Keratinocyte (primary cell): ENCODE measurements around the gene RAB37. TPM values are rescaled to one million over a fixed set of nuclear protein-coding genes. Genes with fewer than 3 reads are reported as not detected.

Experiments
- DNase-seq: peaks from one replicate; pipeline ENCODE4 v3.0.0-alpha.2; 2011; ENCODE audit warnings: low read depth, missing footprints, low spot score
- FAIRE-seq: peaks from 2 replicates; lab custom pipeline; 2011; peaks lifted over from hg19 to GRCh38; lab: Jason Lieb, UNC
- H2AFZ ChIP-seq: 2 replicates; pipeline ENCODE4 v1.6.0; 2012; ENCODE audit warnings: low read length, control low read depth, inconsistent platforms; ENCODE audit not compliant: control insufficient read depth
- H3K27ac ChIP-seq: 2 replicates; pipeline ENCODE4 v1.5.1; 2011; ENCODE audit warnings: low read length; ENCODE audit not compliant: control insufficient read depth, insufficient read depth
- H3K27me3 ChIP-seq: 3 replicates; pipeline ENCODE4 v1.6.0; 2011; ENCODE audit warnings: low read length; ENCODE audit not compliant: control insufficient read depth, insufficient read depth; ENCODE audit errors: extremely low read depth
- H3K36me3 ChIP-seq, 2 experiments: 2 replicates in 1 of 2; 3 replicates in 1 of 2; pipeline ENCODE4 v1.5.1; 2011; ENCODE audit warnings: low read length in 2 of 2, mild to moderate bottlenecking in 1 of 2; ENCODE audit not compliant: control insufficient read depth in 2 of 2, insufficient read depth in 2 of 2; ENCODE audit errors: extremely low read depth in 1 of 2
- H3K4me1 ChIP-seq: 3 replicates; pipeline ENCODE4 v1.5.1; 2011; ENCODE audit warnings: low read length; ENCODE audit not compliant: control insufficient read depth, insufficient read depth; ENCODE audit errors: extremely low read depth
- H3K4me2 ChIP-seq: 3 replicates; pipeline ENCODE4 v1.6.0; 2011; ENCODE audit warnings: low read depth, low read length; ENCODE audit not compliant: control insufficient read depth, insufficient read depth; ENCODE audit errors: extremely low read depth
- H3K4me3 ChIP-seq, 3 experiments: fragments of 200-600 bp in 1 of 3; sonication (generic) in 1 of 3; 2 replicates in 2 of 3; 3 replicates in 1 of 3; pipeline ENCODE4 v1.5.1; 2011 to 2016; ENCODE audit warnings: low read length in 3 of 3, mild to moderate bottlenecking in 3 of 3, control low read depth in 2 of 3, inconsistent platforms in 1 of 3, low read depth in 1 of 3, mixed read lengths in 1 of 3, mixed run types in 1 of 3, moderate library complexity in 1 of 3; ENCODE audit not compliant: control insufficient read depth in 2 of 3, insufficient read depth in 2 of 3; ENCODE audit errors: extremely low read depth in 1 of 3
- H3K79me2 ChIP-seq: 2 replicates; pipeline ENCODE4 v1.6.0; 2012; ENCODE audit warnings: low read length; ENCODE audit not compliant: control insufficient read depth, insufficient read depth
- H3K9ac ChIP-seq: 3 replicates; pipeline ENCODE4 v1.6.0; 2011; ENCODE audit warnings: low read length; ENCODE audit not compliant: control insufficient read depth, insufficient read depth; ENCODE audit errors: extremely low read depth
- H3K9me1 ChIP-seq: 3 replicates; pipeline ENCODE4 v1.6.0; 2011; ENCODE audit warnings: low read length; ENCODE audit not compliant: control insufficient read depth, insufficient read depth; ENCODE audit errors: extremely low read depth
- H3K9me3 ChIP-seq: 2 replicates; pipeline ENCODE4 v1.5.1; 2012; ENCODE audit warnings: low read depth, low read length; ENCODE audit not compliant: control insufficient read depth
- H4K20me1 ChIP-seq: 3 replicates; pipeline ENCODE4 v1.6.0; 2011; ENCODE audit warnings: low read length; ENCODE audit not compliant: control insufficient read depth, insufficient read depth; ENCODE audit errors: extremely low read depth
- CTCF ChIP-seq, 3 experiments: IDR thresholded peaks in 1 of 3; conservative IDR thresholded peaks in 1 of 3; optimal IDR thresholded peaks in 1 of 3; 2 replicates in 2 of 3; 3 replicates in 1 of 3; pipeline versions ENCODE3 to v1.5.1; 2011; ENCODE audit warnings: low read length in 3 of 3, mild to moderate bottlenecking in 3 of 3, moderate library complexity in 2 of 3, control low read depth in 1 of 3, inconsistent platforms in 1 of 3; ENCODE audit not compliant: insufficient read depth in 2 of 3; ENCODE audit errors: extremely low read depth in 1 of 3
- EZH2 ChIP-seq: IDR thresholded peaks from one replicate; pipeline ENCODE4 v1.6.1; 2012; ENCODE audit warnings: inconsistent platforms, mild to moderate bottlenecking, low read length, moderate library complexity
- dilution Hi-C: fragments of 300-500 bp; cut with MboI; formaldehyde crosslinking; loops from one replicate; pipeline ENCODE4 v1.7.0; 2020; ENCODE audit warnings: low sequenced_read_pairs; ENCODE audit not compliant: extremely low pct_ligation_motif_present
- polyA plus RNA-seq, 5 experiments: library from polyadenylated mRNA; depleted of rRNA in 3 of 5; stranded (reverse) in 3 of 5; stranded (forward) in 1 of 5; unstranded in 1 of 5; fragments of >200 nt; gene quantifications; 1 replicate in 1 of 5; 2 replicates in 3 of 5; 3 replicates in 1 of 5; pipeline versions ENCODE4 v1.2.1 to v1.2.3, GENCODE V29; 2011 to 2012; ENCODE audit warnings: missing spikeins in 2 of 5, low read depth in 1 of 5, low replicate concordance in 1 of 5

RAB37 gene
- polyA plus RNA-seq, 1 donor (not counting 4 experiments of a cell fraction or from before 2014, with no cell fraction given) = 0.03 TPM

- DNase-seq = no peak
- no peak overlapping the region for H3K4me3 ChIP-seq
- no peak overlapping the region for H3K9ac ChIP-seq
- no peaks in the 10 kb centered on the region for H3K36me3 ChIP-seq
- dilution Hi-C loops = no loop called here
- H3K9me1 ChIP-seq = no peaks in the 10 kb centered on the region
- H3K4me1 ChIP-seq = no peaks in the 10 kb centered on the region
- peaks cover 6% of the 10 kb centered on the region for H3K27me3 ChIP-seq
- H3K79me2 ChIP-seq = no peaks in the 10 kb centered on the region
- H2AFZ ChIP-seq = no peak overlapping the region
- H3K27ac ChIP-seq = no peak overlapping the region
- no peak overlapping the region for H3K4me2 ChIP-seq
- no peak for TF ChIP-seq EZH2
- no peak for TF ChIP-seq CTCF (optimal IDR thresholded peaks at IDR 0.05 in 1 of 3, IDR thresholded peaks at IDR 0.05 in 1 of 3, conservative IDR thresholded peaks at IDR 0.05 in 1 of 3; ENCODE audit: extremely low read depth in 1 of 3, insufficient read depth in 2 of 3, low read length in 3 of 3)
- FAIRE-seq = no peak
- no peaks in the 10 kb centered on the region for H3K9me3 ChIP-seq
- no peaks in the 10 kb centered on the region for H4K20me1 ChIP-seq
Measured at GRCh38 chr17:74697515-74697914, 39.5 kb upstream of the RAB37 start.

GRCh38 chr17:74698069-74698468 is 39.0 kb upstream of the RAB37 start:
- Histone ChIP-seq H3K9me3 (no peaks in the 10 kb centered on the region), H3K27ac (no peak overlapping the region), H3K4me2 (no peak overlapping the region), H3K27me3 (peaks cover 6% of the 10 kb centered on the region), H3K4me1 (no peaks in the 10 kb centered on the region), H3K36me3 (no peaks in the 10 kb centered on the region), H3K4me3 (no peak overlapping the region), H2AFZ (no peak overlapping the region), H3K9me1 (no peaks in the 10 kb centered on the region), H3K9ac (no peak overlapping the region), H3K79me2 (no peaks in the 10 kb centered on the region), H4K20me1 (no peaks in the 10 kb centered on the region)
- DNase-seq (no peak), FAIRE-seq (no peak)
- TF ChIP-seq EZH2 (no peak), CTCF (optimal IDR thresholded peaks at IDR 0.05 in 1 of 3, IDR thresholded peaks at IDR 0.05 in 1 of 3, conservative IDR thresholded peaks at IDR 0.05 in 1 of 3; ENCODE audit: extremely low read depth in 1 of 3, insufficient read depth in 2 of 3, low read length in 3 of 3) (no peak)
- dilution Hi-C loops = no loop called here
